ENCODE data around the gene C1QTNF6.

The C1QTNF6 gene

GRCh38 chr22:37232140-37232998, 44.3 kb upstream of the C1QTNF6 start:
- no peak for TF ChIP-seq CTCF (IDR thresholded peaks at IDR 0.05; ENCODE audit: low read depth, low read length, missing control alignments)
- in situ Hi-C loops (cut with HindIII; ENCODE audit: low pct_ligation_motif_present, low sequenced_read_pairs), result no loop called here
- H3K4me3 ChIP-seq (ENCODE audit: low read depth, low read length), result no peak overlapping the region
- H3K36me3 ChIP-seq (replicated peaks), result peaks cover 7% of the 10 kb centered on the region
- H3K27ac ChIP-seq, result no peak overlapping the region
- H3K27me3 ChIP-seq (replicated peaks), result no peaks in the 10 kb centered on the region
- no peak for DNase-seq

GRCh38 chr22:37231406-37232139, 43.5 kb upstream of the C1QTNF6 start:
- DNase-seq, result no peak
- H3K27me3 ChIP-seq (replicated peaks), result no peaks in the 10 kb centered on the region
- H3K4me3 ChIP-seq (ENCODE audit: low read depth, low read length), result no peak overlapping the region
- in situ Hi-C loops (cut with HindIII; ENCODE audit: low pct_ligation_motif_present, low sequenced_read_pairs), result no loop called here
- peaks cover 6% of the 10 kb centered on the region for H3K36me3 ChIP-seq (replicated peaks)
- no peak for TF ChIP-seq CTCF (IDR thresholded peaks at IDR 0.05; ENCODE audit: low read depth, low read length, missing control alignments)
- H3K27ac ChIP-seq, result no peak overlapping the region

- no peak for TF ChIP-seq CTCF (IDR thresholded peaks at IDR 0.05; ENCODE audit: low read depth, low read length, missing control alignments)
- in situ Hi-C loops (cut with HindIII; ENCODE audit: low pct_ligation_motif_present, low sequenced_read_pairs), result no loop called here
- Histone ChIP-seq H3K36me3 (replicated peaks) (peaks cover 10% of the 10 kb centered on the region), H3K4me3 (ENCODE audit: low read depth, low read length) (no peak overlapping the region), H3K27me3 (replicated peaks) (no peaks in the 10 kb centered on the region), H3K27ac (no peak overlapping the region)
- no peak for DNase-seq
Measured at GRCh38 chr22:37230673-37231405, 42.8 kb upstream of the C1QTNF6 start.

- no peak for TF ChIP-seq CTCF (IDR thresholded peaks at IDR 0.05; ENCODE audit: low read depth, low read length, missing control alignments)
Measured at GRCh38 chr22:37229805-37230672, 42.0 kb upstream of the C1QTNF6 start.

More at GRCh38 chr22:37229805-37230672, 42.0 kb upstream of the C1QTNF6 start:
- H3K27ac ChIP-seq, result peak overlapping the region; percentile 9
- H3K36me3 ChIP-seq (replicated peaks), result peaks cover 18% of the 10 kb centered on the region
- no peak overlapping the region for H3K4me3 ChIP-seq (ENCODE audit: low read depth, low read length)
- in situ Hi-C loops (cut with HindIII; ENCODE audit: low pct_ligation_motif_present, low sequenced_read_pairs), result no loop called here
- peak; percentile 43 for DNase-seq
- H3K27me3 ChIP-seq (replicated peaks), result no peaks in the 10 kb centered on the region

All from brain microvascular endothelial cell (primary cell).